ENCODE results near the gene H19.

DNA sequence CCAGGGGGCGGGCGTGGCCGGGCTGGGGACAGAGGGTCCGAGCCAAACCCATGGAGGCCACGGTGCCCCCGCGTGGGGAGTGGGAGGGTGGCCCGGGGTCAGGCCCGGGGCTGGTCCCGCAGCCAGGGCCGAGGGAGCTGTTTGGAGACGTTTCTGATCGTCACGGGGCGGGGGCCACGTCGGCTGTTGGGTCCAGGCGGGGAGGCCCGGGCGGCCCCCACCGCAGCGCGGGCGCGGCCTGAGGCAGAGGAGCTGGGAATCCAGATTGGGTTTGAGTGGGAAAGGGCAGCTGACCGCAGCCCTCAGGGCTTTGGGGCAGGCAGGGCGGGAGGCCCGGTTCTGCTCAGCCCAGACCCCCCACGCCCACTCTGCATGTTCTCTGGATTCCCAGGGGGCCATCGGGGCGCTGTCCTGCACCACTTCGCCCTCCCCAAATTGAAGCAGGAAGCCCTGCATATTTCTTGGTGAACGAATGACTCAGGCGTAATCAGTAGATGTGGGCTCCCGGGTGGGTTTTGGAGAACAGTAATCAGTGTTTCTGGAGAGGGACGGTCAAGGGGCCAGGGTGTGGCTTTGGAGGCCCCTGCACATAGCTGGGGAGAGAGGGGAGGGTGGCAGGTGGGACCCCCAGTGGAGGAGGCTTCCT is 49.9 kb downstream of the H19 start:
- TF ChIP-seq POLR2A (IDR thresholded peaks at IDR 0.05) = no peak
- TF ChIP-seq, protein P1, sequence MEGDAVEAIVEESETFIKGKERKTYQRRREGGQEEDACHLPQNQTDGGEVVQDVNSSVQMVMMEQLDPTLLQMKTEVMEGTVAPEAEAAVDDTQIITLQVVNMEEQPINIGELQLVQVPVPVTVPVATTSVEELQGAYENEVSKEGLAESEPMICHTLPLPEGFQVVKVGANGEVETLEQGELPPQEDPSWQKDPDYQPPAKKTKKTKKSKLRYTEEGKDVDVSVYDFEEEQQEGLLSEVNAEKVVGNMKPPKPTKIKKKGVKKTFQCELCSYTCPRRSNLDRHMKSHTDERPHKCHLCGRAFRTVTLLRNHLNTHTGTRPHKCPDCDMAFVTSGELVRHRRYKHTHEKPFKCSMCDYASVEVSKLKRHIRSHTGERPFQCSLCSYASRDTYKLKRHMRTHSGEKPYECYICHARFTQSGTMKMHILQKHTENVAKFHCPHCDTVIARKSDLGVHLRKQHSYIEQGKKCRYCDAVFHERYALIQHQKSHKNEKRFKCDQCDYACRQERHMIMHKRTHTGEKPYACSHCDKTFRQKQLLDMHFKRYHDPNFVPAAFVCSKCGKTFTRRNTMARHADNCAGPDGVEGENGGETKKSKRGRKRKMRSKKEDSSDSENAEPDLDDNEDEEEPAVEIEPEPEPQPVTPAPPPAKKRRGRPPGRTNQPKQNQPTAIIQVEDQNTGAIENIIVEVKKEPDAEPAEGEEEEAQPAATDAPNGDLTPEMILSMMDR (IDR thresholded peaks at IDR 0.05) = no peak
